Measurements from ENCODE around the gene CNTROB. TPM values are rescaled to one million over a fixed set of nuclear protein-coding genes. Genes with fewer than 3 reads are reported as not detected.

Gene CNTROB
- total RNA-seq, 1 experiment from 2014 or later: 62.3 TPM

DNA sequence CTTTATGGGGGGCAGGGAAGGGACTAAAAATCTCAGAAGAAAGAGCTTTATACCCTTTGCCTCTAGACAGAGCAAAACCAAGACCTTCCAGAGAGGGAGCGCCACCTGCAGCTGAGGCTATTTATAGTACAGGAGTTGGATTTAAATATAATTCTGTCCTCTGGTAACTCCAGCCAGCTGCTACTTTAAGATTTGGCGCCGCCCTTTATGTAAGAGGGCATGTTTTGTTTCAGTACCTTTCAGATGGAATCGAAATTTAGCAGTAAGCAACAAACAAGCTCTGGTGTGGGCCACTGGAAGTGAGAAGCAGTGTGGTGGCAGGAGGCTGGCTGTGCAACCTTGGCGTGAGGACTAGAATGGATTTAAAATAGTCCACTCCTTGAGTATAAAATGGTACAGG is 65.2 kb downstream of the CNTROB start:
- peaks cover 13% of the 10 kb centered on the region; the same call in 1 of the 2 replicates for H3F3A ChIP-seq (ENCODE audit: insufficient read depth, low read depth)
- 0 out of 2 replicates have a peak, but pooled peaks cover 3% of the 10 kb centered on the region for H3K27me3 ChIP-seq (ENCODE audit: insufficient read depth, low read depth)
- peak; percentile 39 to 65 for DNase-seq
- no peaks in the 10 kb centered on the region for H3K79me2 ChIP-seq (ENCODE audit: low read depth)
- BruUV-seq (replicated peaks): no TSS peak
- H3K9me2 ChIP-seq (ENCODE audit: insufficient read depth): no peaks in the 10 kb centered on the region
- CTCF ChIA-PET: interaction anchor here (0.6 to 1.1 kb wide), 5 partner anchors 14 to 120 kb away, joined by 3 to 5 read pairs (median 4); no protein-coding TSS in a partner anchor
- H4K20me1 ChIP-seq (ENCODE audit: insufficient read depth): no peaks in the 10 kb centered on the region
- H2AFZ ChIP-seq: no peak overlapping the region
- no peak overlapping the region for H3K27ac ChIP-seq
- H3K4me3 ChIP-seq: no peak overlapping the region
- H3K4me1 ChIP-seq (replicated peaks; ENCODE audit: insufficient read depth): peaks cover 8% of the 10 kb centered on the region; the same call in 1 of the 2 replicates
- no peaks in the 10 kb centered on the region for H3K36me3 ChIP-seq (ENCODE audit: low read depth)
- TF ChIP-seq, protein P1, sequence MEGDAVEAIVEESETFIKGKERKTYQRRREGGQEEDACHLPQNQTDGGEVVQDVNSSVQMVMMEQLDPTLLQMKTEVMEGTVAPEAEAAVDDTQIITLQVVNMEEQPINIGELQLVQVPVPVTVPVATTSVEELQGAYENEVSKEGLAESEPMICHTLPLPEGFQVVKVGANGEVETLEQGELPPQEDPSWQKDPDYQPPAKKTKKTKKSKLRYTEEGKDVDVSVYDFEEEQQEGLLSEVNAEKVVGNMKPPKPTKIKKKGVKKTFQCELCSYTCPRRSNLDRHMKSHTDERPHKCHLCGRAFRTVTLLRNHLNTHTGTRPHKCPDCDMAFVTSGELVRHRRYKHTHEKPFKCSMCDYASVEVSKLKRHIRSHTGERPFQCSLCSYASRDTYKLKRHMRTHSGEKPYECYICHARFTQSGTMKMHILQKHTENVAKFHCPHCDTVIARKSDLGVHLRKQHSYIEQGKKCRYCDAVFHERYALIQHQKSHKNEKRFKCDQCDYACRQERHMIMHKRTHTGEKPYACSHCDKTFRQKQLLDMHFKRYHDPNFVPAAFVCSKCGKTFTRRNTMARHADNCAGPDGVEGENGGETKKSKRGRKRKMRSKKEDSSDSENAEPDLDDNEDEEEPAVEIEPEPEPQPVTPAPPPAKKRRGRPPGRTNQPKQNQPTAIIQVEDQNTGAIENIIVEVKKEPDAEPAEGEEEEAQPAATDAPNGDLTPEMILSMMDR (conservative IDR thresholded peaks at IDR 0.05): peak; percentile 60; the same call in 1 of the 2 replicates
- TF ChIP-seq EZH2 (IDR thresholded peaks at IDR 0.05; ENCODE audit: low read depth): no peak
- intact Hi-C loops (cut with micrococcal nuclease; ENCODE audit: unreplicated experiment): no loop called here
- POLR2A ChIA-PET (ENCODE audit: unreplicated experiment): interaction anchor here (0.5 to 0.7 kb wide), 3 partner anchors 13 to 281 kb away, joined by 3 to 4 read pairs (median 4); no protein-coding TSS in a partner anchor
- peak overlapping the region; percentile 54; the same call in 1 of the 2 replicates for H3K4me2 ChIP-seq
- H3K9me3 ChIP-seq (ENCODE audit: insufficient read depth, low read depth): no peaks in the 10 kb centered on the region

Other genes starting within 250 kb of the CNTROB start
- 307 and 340 TPM in 2 replicates for gene TP53, start 244.7 kb upstream of the CNTROB start, total RNA-seq (2021)
- 31.9 and 37.2 TPM in 2 replicates for gene WRAP53, start 243.7 kb upstream of the CNTROB start, total RNA-seq (2021)
- gene EFNB3, start 227.0 kb upstream of the CNTROB start, total RNA-seq (2021): 1.5 and 1.6 TPM in 2 replicates
- gene DNAH2, start 214.5 kb upstream of the CNTROB start, total RNA-seq (2021): 10.6 and 11.6 TPM in 2 replicates
- gene KDM6B, start 98.0 kb upstream of the CNTROB start, total RNA-seq (2021): 41.3 and 41.8 TPM in 2 replicates
- 3.1 and 3.4 TPM in 2 replicates for gene TMEM88, start 77.1 kb upstream of the CNTROB start, total RNA-seq (2021)
- 159 and 176 TPM in 2 replicates for gene NAA38, start 74.6 kb upstream of the CNTROB start, total RNA-seq (2021)
- gene CYB5D1, start 74.2 kb upstream of the CNTROB start, total RNA-seq (2021): 14.3 and 22.0 TPM in 2 replicates
- gene CHD3, start 43.4 kb upstream of the CNTROB start, total RNA-seq (2021): 197 and 219 TPM in 2 replicates
- gene RNF227, start 15.9 kb upstream of the CNTROB start, total RNA-seq (2021): 3.1 and 4.2 TPM in 2 replicates
- gene KCNAB3, start 2.4 kb upstream of the CNTROB start, total RNA-seq (2021): 9.5 and 13.8 TPM in 2 replicates
- 181 and 224 TPM in 2 replicates for gene TRAPPC1, start 260 bp upstream of the CNTROB start, total RNA-seq (2021)
- gene GUCY2D, start 70.4 kb downstream of the CNTROB start, total RNA-seq (2021): 0.79 TPM in 1 of 2 replicates, not detected in the other
- gene ALOX15B, start 106.9 kb downstream of the CNTROB start, total RNA-seq (2021): not detected in 2 replicates
- not detected in 2 replicates for gene ALOX12B, start 155.5 kb downstream of the CNTROB start, total RNA-seq (2021)
- 0.70 and 1.4 TPM in 2 replicates for gene ALOXE3, start 186.3 kb downstream of the CNTROB start, total RNA-seq (2021)
- 2.6 and 9.0 TPM in 2 replicates for gene HES7, start 191.9 kb downstream of the CNTROB start, total RNA-seq (2021)
- gene PER1, start 220.2 kb downstream of the CNTROB start, total RNA-seq (2021): 60.2 and 78.7 TPM in 2 replicates
- gene VAMP2, start 230.7 kb downstream of the CNTROB start, total RNA-seq (2021): 29.3 and 35.1 TPM in 2 replicates
- 58.5 and 59.1 TPM in 2 replicates for gene TMEM107, start 244.2 kb downstream of the CNTROB start, total RNA-seq (2021)